ENCODE data around the gene PGBD1.

GRCh38 chr6:28323813-28324424, 42.5 kb downstream of the PGBD1 start:
- no peak for TF ChIP-seq CTCF (IDR thresholded peaks at IDR 0.05)
- no peak for TF ChIP-seq EZH2 (IDR thresholded peaks at IDR 0.05; ENCODE audit: borderline replicate concordance, insufficient read depth, low read depth, low read length, poor library complexity, severe bottlenecking)

Measured in B cell (primary cell).